ENCODE data around the gene VAMP3.
A peak's percentile ranks its signal among the peaks of the same experiment; 100 is the strongest.

VAMP3 gene

DNA sequence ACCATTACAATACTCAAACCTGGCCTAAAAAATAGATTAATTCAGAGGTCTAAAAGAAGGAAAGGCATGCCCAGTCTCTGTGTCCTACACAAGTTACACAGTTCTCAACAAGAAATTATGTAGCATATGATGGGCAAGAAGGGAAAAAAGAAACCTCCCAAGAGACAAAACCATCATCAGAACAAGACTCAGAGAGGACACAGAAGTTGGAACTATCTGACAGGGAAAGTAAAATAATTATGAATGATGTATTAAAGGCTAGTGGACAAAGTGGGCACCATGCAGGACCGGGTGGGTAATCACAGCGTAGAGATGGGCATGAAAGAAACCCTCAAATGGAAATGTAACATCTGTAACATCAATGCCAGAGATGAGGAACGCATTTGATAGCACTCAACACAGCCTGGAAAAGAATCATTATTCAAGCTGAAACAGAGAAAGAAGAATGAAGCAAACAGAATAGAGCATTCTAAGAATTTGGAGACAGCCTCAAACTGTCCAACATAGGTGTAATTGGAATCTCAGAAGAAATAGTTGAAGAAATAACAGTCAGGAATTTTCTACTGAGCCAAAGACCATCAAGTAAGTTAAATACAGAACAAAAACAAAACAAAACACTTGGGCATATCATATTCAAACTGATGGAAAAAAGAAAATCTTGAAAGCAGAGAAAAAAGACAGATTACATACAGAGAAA is 42.7 kb downstream of the VAMP3 start:
- H3K36me3 ChIP-seq (ENCODE audit: control insufficient read depth in 2 of 2, insufficient read depth in 1 of 2, low read length in 2 of 2), result peaks cover 0 to 12% of the 10 kb centered on the region in 2 experiments; a peak in 1 of 3 replicates
- H3K27ac ChIP-seq (ENCODE audit: extremely low read depth, low read depth, low read length), result no peak overlapping the region
- H3K9me3 ChIP-seq (ENCODE audit: control insufficient read depth, insufficient read depth, low read depth, low read length), result no peaks in the 10 kb centered on the region; the same call in 1 of the 2 replicates
- ChIA-PET CTCF (no interaction called here), POLR2A (no interaction called here)
- H3K4me1 ChIP-seq (ENCODE audit: control insufficient read depth, insufficient read depth, low read length), result no peaks in the 10 kb centered on the region
- H3K4me3 ChIP-seq (ENCODE audit: low read depth, low read length), result no peak overlapping the region
- peak; percentile 95 for TF ChIP-seq SETDB1 (IDR thresholded peaks at IDR 0.05; ENCODE audit: insufficient read length, low read length)
- TF ChIP-seq HOXD13 (CRISPR knock-in tag; IDR thresholded peaks at IDR 0.05; ENCODE audit: borderline replicate concordance), result no peak
- TF ChIP-seq ZNF133 (tag by site-specific recombination; IDR thresholded peaks at IDR 0.05), result peak; percentile 94
- TF ChIP-seq TRIM28 (IDR thresholded peaks at IDR 0.05; ENCODE audit: borderline replicate concordance, low read length), result peak; percentile 81; the same call in 1 of the 2 replicates

DNA sequence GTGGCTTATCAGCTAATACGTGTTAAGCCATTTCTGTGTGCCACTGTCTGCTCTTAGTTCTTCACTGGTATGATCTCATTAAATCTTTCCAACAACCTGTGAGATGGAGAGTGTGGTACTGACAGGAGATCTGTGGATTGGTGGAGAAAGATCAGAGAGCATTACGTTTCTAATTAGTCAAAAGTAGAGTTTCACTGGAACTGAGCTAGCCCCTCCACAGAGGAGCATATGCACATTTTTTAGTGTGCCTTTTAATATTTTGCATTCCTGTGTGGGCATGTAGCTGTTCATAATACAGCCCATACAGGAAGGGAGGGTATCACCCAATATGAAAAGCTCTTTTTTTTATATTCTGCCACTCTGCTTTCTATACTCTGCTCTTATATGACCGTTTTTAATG is 50.2 kb downstream of the VAMP3 start:
- no peak overlapping the region for H3K4me3 ChIP-seq (ENCODE audit: low read depth, low read length)
- H3K4me1 ChIP-seq (ENCODE audit: control insufficient read depth, insufficient read depth, low read length), result no peaks in the 10 kb centered on the region
- no peak overlapping the region for H3K27ac ChIP-seq (ENCODE audit: extremely low read depth, low read depth, low read length)
- H3K36me3 ChIP-seq (ENCODE audit: control insufficient read depth in 2 of 2, insufficient read depth in 1 of 2, low read length in 2 of 2), result peaks cover 0 to 10% of the 10 kb centered on the region in 2 experiments; a peak in 1 of 3 replicates
- ChIA-PET POLR2A (no interaction called here), CTCF (interaction anchor here (0.7 to 1.5 kb wide), 3 partner anchors 13 to 157 kb away, joined by 3 to 5 read pairs (median 4); no protein-coding TSS in a partner anchor)
- no peaks in the 10 kb centered on the region for H3K9me3 ChIP-seq (ENCODE audit: control insufficient read depth, insufficient read depth, low read depth, low read length)
- TF ChIP-seq ZNF266 (tag by site-specific recombination; IDR thresholded peaks at IDR 0.05; ENCODE audit: low read depth) (no peak), ZNF624 (tag by site-specific recombination; IDR thresholded peaks at IDR 0.05) (no peak), ZNF175 (tag by site-specific recombination; IDR thresholded peaks at IDR 0.05) (no peak), GLI4 (tag by site-specific recombination; IDR thresholded peaks at IDR 0.05) (no peak), ZFP3 (tag by site-specific recombination; IDR thresholded peaks at IDR 0.05; ENCODE audit: low read depth) (no peak), ZNF416 (tag by site-specific recombination; IDR thresholded peaks at IDR 0.05) (no peak), ZBTB7A (tag by site-specific recombination; IDR thresholded peaks at IDR 0.05; ENCODE audit: low read depth) (no peak), ZFHX2 (tag by site-specific recombination; conservative IDR thresholded peaks at IDR 0.05) (no peak), ZNF473 (tag by site-specific recombination; IDR thresholded peaks at IDR 0.05) (no peak), ZNF843 (tag by site-specific recombination; IDR thresholded peaks at IDR 0.05) (no peak), ZNF610 (tag by site-specific recombination; IDR thresholded peaks at IDR 0.05; ENCODE audit: borderline replicate concordance) (no peak), ZNF146 (tag by site-specific recombination; IDR thresholded peaks at IDR 0.05) (no peak), BCL11A (tag by site-specific recombination; IDR thresholded peaks at IDR 0.05; ENCODE audit: low read depth) (no peak), ZSCAN16 (tag by site-specific recombination; IDR thresholded peaks at IDR 0.05) (no peak), ZNF311 (tag by site-specific recombination; IDR thresholded peaks at IDR 0.05; ENCODE audit: borderline replicate concordance) (no peak), MZF1 (tag by site-specific recombination; IDR thresholded peaks at IDR 0.05; ENCODE audit: borderline replicate concordance) (no peak)
- TF ChIP-seq, protein P1, sequence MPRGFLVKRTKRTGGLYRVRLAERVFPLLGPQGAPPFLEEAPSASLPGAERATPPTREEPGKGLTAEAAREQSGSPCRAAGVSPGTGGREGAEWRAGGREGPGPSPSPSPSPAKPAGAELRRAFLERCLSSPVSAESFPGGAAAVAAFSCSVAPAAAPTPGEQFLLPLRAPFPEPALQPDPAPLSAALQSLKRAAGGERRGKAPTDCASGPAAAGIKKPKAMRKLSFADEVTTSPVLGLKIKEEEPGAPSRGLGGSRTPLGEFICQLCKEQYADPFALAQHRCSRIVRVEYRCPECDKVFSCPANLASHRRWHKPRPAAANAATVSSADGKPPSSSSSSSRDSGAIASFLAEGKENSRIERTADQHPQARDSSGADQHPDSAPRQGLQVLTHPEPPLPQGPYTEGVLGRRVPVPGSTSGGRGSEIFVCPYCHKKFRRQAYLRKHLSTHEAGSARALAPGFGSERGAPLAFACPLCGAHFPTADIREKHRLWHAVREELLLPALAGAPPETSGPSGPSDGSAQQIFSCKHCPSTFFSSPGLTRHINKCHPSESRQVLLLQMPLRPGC (tag by site-specific recombination; IDR thresholded peaks at IDR 0.05), result no peak
- TF ChIP-seq, protein P2, sequence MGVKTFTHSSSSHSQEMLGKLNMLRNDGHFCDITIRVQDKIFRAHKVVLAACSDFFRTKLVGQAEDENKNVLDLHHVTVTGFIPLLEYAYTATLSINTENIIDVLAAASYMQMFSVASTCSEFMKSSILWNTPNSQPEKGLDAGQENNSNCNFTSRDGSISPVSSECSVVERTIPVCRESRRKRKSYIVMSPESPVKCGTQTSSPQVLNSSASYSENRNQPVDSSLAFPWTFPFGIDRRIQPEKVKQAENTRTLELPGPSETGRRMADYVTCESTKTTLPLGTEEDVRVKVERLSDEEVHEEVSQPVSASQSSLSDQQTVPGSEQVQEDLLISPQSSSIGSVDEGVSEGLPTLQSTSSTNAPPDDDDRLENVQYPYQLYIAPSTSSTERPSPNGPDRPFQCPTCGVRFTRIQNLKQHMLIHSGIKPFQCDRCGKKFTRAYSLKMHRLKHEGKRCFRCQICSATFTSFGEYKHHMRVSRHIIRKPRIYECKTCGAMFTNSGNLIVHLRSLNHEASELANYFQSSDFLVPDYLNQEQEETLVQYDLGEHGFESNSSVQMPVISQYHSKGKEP (tag by site-specific recombination; IDR thresholded peaks at IDR 0.05), result no peak
- TF ChIP-seq, protein P3, sequence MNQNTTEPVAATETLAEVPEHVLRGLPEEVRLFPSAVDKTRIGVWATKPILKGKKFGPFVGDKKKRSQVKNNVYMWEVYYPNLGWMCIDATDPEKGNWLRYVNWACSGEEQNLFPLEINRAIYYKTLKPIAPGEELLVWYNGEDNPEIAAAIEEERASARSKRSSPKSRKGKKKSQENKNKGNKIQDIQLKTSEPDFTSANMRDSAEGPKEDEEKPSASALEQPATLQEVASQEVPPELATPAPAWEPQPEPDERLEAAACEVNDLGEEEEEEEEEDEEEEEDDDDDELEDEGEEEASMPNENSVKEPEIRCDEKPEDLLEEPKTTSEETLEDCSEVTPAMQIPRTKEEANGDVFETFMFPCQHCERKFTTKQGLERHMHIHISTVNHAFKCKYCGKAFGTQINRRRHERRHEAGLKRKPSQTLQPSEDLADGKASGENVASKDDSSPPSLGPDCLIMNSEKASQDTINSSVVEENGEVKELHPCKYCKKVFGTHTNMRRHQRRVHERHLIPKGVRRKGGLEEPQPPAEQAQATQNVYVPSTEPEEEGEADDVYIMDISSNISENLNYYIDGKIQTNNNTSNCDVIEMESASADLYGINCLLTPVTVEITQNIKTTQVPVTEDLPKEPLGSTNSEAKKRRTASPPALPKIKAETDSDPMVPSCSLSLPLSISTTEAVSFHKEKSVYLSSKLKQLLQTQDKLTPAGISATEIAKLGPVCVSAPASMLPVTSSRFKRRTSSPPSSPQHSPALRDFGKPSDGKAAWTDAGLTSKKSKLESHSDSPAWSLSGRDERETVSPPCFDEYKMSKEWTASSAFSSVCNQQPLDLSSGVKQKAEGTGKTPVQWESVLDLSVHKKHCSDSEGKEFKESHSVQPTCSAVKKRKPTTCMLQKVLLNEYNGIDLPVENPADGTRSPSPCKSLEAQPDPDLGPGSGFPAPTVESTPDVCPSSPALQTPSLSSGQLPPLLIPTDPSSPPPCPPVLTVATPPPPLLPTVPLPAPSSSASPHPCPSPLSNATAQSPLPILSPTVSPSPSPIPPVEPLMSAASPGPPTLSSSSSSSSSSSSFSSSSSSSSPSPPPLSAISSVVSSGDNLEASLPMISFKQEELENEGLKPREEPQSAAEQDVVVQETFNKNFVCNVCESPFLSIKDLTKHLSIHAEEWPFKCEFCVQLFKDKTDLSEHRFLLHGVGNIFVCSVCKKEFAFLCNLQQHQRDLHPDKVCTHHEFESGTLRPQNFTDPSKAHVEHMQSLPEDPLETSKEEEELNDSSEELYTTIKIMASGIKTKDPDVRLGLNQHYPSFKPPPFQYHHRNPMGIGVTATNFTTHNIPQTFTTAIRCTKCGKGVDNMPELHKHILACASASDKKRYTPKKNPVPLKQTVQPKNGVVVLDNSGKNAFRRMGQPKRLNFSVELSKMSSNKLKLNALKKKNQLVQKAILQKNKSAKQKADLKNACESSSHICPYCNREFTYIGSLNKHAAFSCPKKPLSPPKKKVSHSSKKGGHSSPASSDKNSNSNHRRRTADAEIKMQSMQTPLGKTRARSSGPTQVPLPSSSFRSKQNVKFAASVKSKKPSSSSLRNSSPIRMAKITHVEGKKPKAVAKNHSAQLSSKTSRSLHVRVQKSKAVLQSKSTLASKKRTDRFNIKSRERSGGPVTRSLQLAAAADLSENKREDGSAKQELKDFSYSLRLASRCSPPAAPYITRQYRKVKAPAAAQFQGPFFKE (tag by site-specific recombination; IDR thresholded peaks at IDR 0.05; ENCODE audit: borderline replicate concordance), result no peak
- TF ChIP-seq, protein P4, sequence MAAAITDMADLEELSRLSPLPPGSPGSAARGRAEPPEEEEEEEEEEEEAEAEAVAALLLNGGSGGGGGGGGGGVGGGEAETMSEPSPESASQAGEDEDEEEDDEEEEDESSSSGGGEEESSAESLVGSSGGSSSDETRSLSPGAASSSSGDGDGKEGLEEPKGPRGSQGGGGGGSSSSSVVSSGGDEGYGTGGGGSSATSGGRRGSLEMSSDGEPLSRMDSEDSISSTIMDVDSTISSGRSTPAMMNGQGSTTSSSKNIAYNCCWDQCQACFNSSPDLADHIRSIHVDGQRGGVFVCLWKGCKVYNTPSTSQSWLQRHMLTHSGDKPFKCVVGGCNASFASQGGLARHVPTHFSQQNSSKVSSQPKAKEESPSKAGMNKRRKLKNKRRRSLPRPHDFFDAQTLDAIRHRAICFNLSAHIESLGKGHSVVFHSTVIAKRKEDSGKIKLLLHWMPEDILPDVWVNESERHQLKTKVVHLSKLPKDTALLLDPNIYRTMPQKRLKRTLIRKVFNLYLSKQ (tag by site-specific recombination; IDR thresholded peaks at IDR 0.05; ENCODE audit: borderline replicate concordance), result no peak

Measured in HEK293 (cell line).